ENCODE measurements around the gene EPN3. TPM values are rescaled to one million over a fixed set of nuclear protein-coding genes. Genes with fewer than 3 reads are reported as not detected.

EPN3 gene
- total RNA-seq, 1 experiment from 2014 or later = 53.2 TPM

- Mint-ChIP-seq H3K36me3 (ENCODE audit: insufficient read depth, unreplicated experiment) (no peaks in the 10 kb centered on the region), H3K4me3 (ENCODE audit: unreplicated experiment) (no peak overlapping the region), H3K27me3 (ENCODE audit: insufficient read depth, unreplicated experiment) (peaks cover 22% of the 10 kb centered on the region), H3K4me1 (ENCODE audit: low read depth, unreplicated experiment) (peaks cover 7% of the 10 kb centered on the region), H3K9me3 (ENCODE audit: unreplicated experiment) (no peaks in the 10 kb centered on the region), H3K27ac (ENCODE audit: unreplicated experiment) (no peak overlapping the region)
- intact Hi-C loops (cut with micrococcal nuclease; ENCODE audit: unreplicated experiment) = no loop called here
- Histone ChIP-seq H3K4me3 (ENCODE audit: low read depth, low read length) (no peak overlapping the region), H3K27me3 (replicated peaks; ENCODE audit: control insufficient read depth, insufficient read depth, low read length) (peaks cover 13% of the 10 kb centered on the region), H3K4me1 (no peaks in the 10 kb centered on the region), H3K9me3 (no peaks in the 10 kb centered on the region), H3K36me3 (ENCODE audit: control insufficient read depth, insufficient read depth, low read length) (no peaks in the 10 kb centered on the region)
- BruUV-seq (replicated peaks) = no TSS peak
- TF ChIP-seq CTCF (IDR thresholded peaks at IDR 0.05; ENCODE audit: insufficient read depth in 1 of 2, low read depth in 1 of 2, low read length in 1 of 2, severe bottlenecking in 1 of 2, unreplicated experiment in 1 of 2) = no peak
- ChIA-PET CTCF (interaction anchor here (0.6 to 1.7 kb wide), 3 partner anchors 16 to 59 kb away, joined by 3 to 5 read pairs (median 4); no protein-coding TSS in a partner anchor), POLR2A (no interaction called here)
- DNase-seq = no peak
Observed at GRCh38 chr17:50566886-50567285, 34.4 kb downstream of the EPN3 start.

GRCh38 chr17:50568659-50569058 lies 36.1 kb downstream of the EPN3 start:
- no peak for DNase-seq
- intact Hi-C loops (cut with micrococcal nuclease; ENCODE audit: unreplicated experiment) = no loop called here
- no peaks in the 10 kb centered on the region for H3K36me3 ChIP-seq (ENCODE audit: control insufficient read depth, insufficient read depth, low read length)
- Mint-ChIP-seq H3K36me3 (ENCODE audit: insufficient read depth, unreplicated experiment) (no peaks in the 10 kb centered on the region), H3K4me3 (ENCODE audit: unreplicated experiment) (no peak overlapping the region), H3K27ac (ENCODE audit: unreplicated experiment) (no peak overlapping the region), H3K27me3 (ENCODE audit: insufficient read depth, unreplicated experiment) (peaks cover 10% of the 10 kb centered on the region), H3K9me3 (ENCODE audit: unreplicated experiment) (no peaks in the 10 kb centered on the region), H3K4me1 (ENCODE audit: low read depth, unreplicated experiment) (peaks cover 6% of the 10 kb centered on the region)
- no peaks in the 10 kb centered on the region for H3K4me1 ChIP-seq
- BruUV-seq (replicated peaks) = no TSS peak
- no peak overlapping the region for H3K4me3 ChIP-seq (ENCODE audit: low read depth, low read length)
- TF ChIP-seq CTCF (IDR thresholded peaks at IDR 0.05; ENCODE audit: insufficient read depth in 1 of 2, low read depth in 1 of 2, low read length in 1 of 2, severe bottlenecking in 1 of 2, unreplicated experiment in 1 of 2) = no peak
- CTCF ChIA-PET = interaction anchor here (0.7 to 1.4 kb wide), 3 partner anchors 13 to 57 kb away, joined by 3 to 5 read pairs (median 3); no protein-coding TSS in a partner anchor
- H3K9me3 ChIP-seq = no peaks in the 10 kb centered on the region
- POLR2A ChIA-PET = no interaction called here
- H3K27me3 ChIP-seq (replicated peaks; ENCODE audit: control insufficient read depth, insufficient read depth, low read length) = peaks cover 3% of the 10 kb centered on the region

- no peaks in the 10 kb centered on the region for H3K4me1 ChIP-seq
- no peak for TF ChIP-seq CTCF (IDR thresholded peaks at IDR 0.05; ENCODE audit: insufficient read depth in 1 of 2, low read depth in 1 of 2, low read length in 1 of 2, severe bottlenecking in 1 of 2, unreplicated experiment in 1 of 2)
- Mint-ChIP-seq H3K27me3 (ENCODE audit: insufficient read depth, unreplicated experiment) (peaks cover 6% of the 10 kb centered on the region), H3K27ac (ENCODE audit: unreplicated experiment) (no peak overlapping the region), H3K4me3 (ENCODE audit: unreplicated experiment) (no peak overlapping the region), H3K36me3 (ENCODE audit: insufficient read depth, unreplicated experiment) (no peaks in the 10 kb centered on the region), H3K4me1 (ENCODE audit: low read depth, unreplicated experiment) (no peaks in the 10 kb centered on the region), H3K9me3 (ENCODE audit: unreplicated experiment) (no peaks in the 10 kb centered on the region)
- H3K27me3 ChIP-seq (replicated peaks; ENCODE audit: control insufficient read depth, insufficient read depth, low read length) = peaks cover 3% of the 10 kb centered on the region; the same call in 1 of the 2 replicates
- DNase-seq = no peak
- no TSS peak for BruUV-seq (replicated peaks)
- no peaks in the 10 kb centered on the region for H3K36me3 ChIP-seq (ENCODE audit: control insufficient read depth, insufficient read depth, low read length)
- no peaks in the 10 kb centered on the region for H3K9me3 ChIP-seq
- no peak overlapping the region for H3K4me3 ChIP-seq (ENCODE audit: low read depth, low read length)
- POLR2A ChIA-PET = interaction anchor here (0.6 kb wide), 1 partner anchor 19 kb away, joined by 3 read pairs; no protein-coding TSS in a partner anchor
- intact Hi-C loops (cut with micrococcal nuclease; ENCODE audit: unreplicated experiment) = no loop called here
- CTCF ChIA-PET = interaction anchor here (0.8 to 1.0 kb wide), 2 partner anchors 19 to 58 kb away, joined by 4 to 5 read pairs; no protein-coding TSS in a partner anchor
Observed at GRCh38 chr17:50569592-50569991, 37.1 kb downstream of the EPN3 start.

All from Caco-2 (cell line).